Activated naive CD8-positive, alpha-beta T cell (primary cell): Measurements from ENCODE around the gene LRRC40.
"Not testable (repeated sequence)": the region's sequence is repeated elsewhere in the genome, so short reads cannot be mapped to it uniquely, and the experiment has no call there.

Experiments
- H3K27ac Mint-ChIP-seq: one replicate; pipeline ENCODE4 v1.8.0; 2021; ENCODE audit warnings: mixed read lengths
- H3K27me3 Mint-ChIP-seq: one replicate; pipeline ENCODE4 v1.8.0; 2021; ENCODE audit warnings: mixed read lengths
- H3K36me3 Mint-ChIP-seq: one replicate; pipeline ENCODE4 v1.8.0; 2021; ENCODE audit warnings: mixed read lengths
- H3K4me1 Mint-ChIP-seq: one replicate; pipeline ENCODE4 v1.8.0; 2021; ENCODE audit warnings: low read depth, mixed read lengths
- H3K4me3 Mint-ChIP-seq: one replicate; pipeline ENCODE4 v1.8.0; 2021; ENCODE audit warnings: mild to moderate bottlenecking, mixed read lengths
- H3K9me3 Mint-ChIP-seq: one replicate; pipeline ENCODE4 v1.8.0; 2021; ENCODE audit warnings: low read depth, mixed read lengths

Gene LRRC40

DNA sequence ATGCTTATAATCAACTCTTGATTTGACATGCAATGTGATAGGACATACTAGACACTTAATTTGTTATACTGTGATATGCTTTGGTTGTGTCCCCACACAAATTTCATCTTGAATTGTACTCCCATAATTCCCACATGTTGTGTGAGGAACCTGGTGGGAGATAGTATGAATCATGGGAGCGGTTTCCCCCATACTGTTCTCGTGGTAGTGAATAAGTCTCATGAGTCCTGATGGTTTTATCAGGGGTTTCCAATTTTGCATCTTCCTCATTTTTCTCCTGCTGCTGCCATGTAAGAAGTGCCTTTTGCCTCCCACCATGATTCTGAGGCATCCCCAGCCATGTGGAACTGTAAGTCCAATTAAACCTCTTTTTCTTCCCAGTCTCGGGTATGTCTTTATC lies 20.2 kb downstream of the LRRC40 start:
- H3K4me1 Mint-ChIP-seq, H3K9me3 Mint-ChIP-seq, H3K27ac Mint-ChIP-seq: not testable (repeated sequence)

DNA sequence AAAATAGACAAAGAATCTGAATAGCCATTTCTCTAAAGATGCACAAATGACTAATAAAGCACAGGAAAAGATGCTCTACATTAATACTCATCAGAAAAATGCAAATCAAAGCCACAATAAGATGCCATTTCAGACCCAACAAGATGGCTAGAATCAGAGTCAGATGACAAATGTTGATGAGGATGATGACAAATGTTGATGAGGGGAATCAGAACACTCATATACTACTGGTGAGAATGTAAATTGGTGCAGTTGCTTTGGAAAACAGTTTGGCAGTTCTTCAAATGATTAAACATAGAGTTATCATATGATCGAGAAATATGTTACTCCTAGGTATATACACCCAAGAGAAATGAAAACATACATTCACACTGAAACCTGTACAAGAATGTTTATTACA lies 33.9 kb downstream of the LRRC40 start:
- Mint-ChIP-seq H3K27me3 (no peaks in the 10 kb centered on the region), H3K27ac (no peak overlapping the region), H3K4me3 (no peak overlapping the region), H3K9me3 (no peaks in the 10 kb centered on the region), H3K4me1 (no peaks in the 10 kb centered on the region), H3K36me3 (peaks cover 34% of the 10 kb centered on the region)

More for the DNA sequence above, 20.2 kb downstream of the LRRC40 start:
- H3K36me3 Mint-ChIP-seq, result peaks cover 11% of the 10 kb centered on the region
- not testable (repeated sequence) for H3K4me3 Mint-ChIP-seq, H3K27me3 Mint-ChIP-seq

DNA sequence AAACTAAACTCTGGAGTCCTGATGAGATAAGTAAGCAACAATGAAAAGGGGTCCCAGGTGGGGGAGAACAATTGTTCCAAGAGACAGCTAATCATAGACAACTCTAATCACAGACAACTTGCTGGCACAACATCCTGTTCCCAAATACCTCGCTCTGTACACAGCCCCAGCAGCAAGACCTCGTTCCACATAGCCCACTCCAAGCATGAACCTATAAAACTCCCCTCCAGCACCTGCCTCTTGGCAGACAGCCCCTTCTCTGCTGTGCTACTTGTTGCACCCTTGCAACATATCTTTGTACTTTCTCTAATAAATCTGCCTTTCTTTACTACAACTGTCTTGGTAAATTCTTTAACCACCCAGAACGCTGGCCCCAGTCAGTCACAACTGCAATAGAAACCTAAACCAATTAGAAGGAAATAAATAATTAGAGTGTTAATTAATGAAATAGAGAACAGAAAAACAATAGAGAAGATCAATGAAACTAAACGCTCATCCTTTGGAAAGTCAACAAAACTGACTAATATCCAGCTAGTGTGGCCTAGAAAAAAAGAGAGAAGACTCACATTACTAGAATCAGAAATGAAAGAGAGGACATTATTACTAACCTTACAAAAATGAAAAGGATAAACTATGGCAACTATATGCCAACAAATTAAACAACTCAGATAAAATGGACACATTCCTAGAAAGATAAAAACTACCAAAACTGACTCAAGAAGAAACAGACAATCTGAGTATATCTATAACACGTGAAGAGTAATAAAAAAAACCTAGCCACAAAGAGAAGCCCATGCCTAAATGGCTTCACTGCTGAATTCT lies 36.1 kb downstream of the LRRC40 start:
- H3K27ac Mint-ChIP-seq, result no peak overlapping the region
- H3K36me3 Mint-ChIP-seq, result peaks cover 34% of the 10 kb centered on the region
- no peak overlapping the region for H3K4me3 Mint-ChIP-seq
- H3K27me3 Mint-ChIP-seq, result no peaks in the 10 kb centered on the region
- no peaks in the 10 kb centered on the region for H3K9me3 Mint-ChIP-seq
- H3K4me1 Mint-ChIP-seq, result no peaks in the 10 kb centered on the region

DNA sequence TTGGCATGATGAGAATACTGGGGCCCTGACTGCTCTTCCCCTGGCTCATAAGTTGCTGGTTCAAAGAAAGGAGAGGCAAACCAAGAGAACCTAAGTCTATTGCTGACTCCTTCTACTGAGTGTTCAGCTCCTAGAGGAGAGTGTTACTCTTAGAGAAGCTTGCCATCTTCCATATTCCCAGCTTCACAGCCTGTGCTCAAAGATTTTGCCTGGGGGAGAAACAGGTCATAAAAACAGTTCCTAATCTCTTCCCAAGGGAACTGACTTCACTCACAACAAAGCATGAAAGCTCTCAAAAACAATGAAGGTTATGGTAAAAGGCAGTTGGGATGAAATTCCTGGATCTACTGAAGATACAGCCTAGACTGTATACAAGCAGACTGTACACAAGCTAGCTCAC lies 37.1 kb downstream of the LRRC40 start:
- Mint-ChIP-seq H3K36me3 (peaks cover 32% of the 10 kb centered on the region), H3K9me3 (no peaks in the 10 kb centered on the region), H3K27me3 (no peaks in the 10 kb centered on the region), H3K4me1 (no peaks in the 10 kb centered on the region), H3K27ac (no peak overlapping the region), H3K4me3 (no peak overlapping the region)

DNA sequence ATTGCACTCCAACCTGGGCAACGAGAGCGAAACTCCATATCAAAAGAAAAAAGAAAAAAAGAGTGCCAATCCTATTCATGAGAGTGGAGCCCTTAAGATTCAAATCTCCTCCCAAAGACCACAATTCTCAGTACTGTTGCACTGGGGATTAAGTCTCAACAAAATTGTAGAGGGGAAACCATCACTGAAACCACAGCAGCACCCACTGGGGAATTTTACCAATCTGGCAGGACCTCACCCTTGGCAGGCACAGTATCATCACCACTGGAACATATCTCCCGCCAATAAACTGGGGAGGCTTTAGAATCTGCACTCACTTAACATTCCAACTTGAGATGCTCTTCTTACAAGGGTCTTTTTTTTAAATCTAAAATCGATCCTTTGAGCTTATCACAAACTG lies 41.0 kb downstream of the LRRC40 start:
- Mint-ChIP-seq H3K27me3 (no peaks in the 10 kb centered on the region), H3K4me1 (no peaks in the 10 kb centered on the region), H3K27ac (no peak overlapping the region), H3K36me3 (peaks cover 32% of the 10 kb centered on the region), H3K4me3 (no peak overlapping the region), H3K9me3 (no peaks in the 10 kb centered on the region)

DNA sequence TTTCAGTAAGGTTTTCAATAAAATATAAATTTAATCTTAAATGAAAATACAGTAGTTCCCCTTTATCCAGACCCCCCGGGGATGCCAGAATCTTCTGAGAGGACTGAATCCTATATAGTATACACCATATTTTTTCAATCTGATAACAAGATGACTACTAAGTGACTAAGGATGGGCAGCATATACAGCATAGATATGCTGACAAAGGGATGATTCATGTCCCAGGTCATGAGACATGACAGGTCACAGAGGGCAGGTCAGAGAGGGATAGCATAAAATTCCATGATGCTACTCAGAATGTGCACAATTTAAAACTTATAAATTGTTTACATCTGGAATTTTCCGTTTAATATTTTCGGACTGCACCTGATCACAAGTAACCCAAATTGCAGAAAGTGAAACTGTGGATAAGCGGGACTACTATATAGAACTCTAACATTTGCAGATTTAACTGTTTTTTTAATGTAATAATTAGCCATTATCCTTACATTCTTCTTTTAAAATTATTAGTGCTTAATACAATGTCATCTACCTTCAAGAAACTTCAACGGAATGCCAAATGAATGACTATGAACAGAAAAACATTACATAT lies 48.8 kb downstream of the LRRC40 start:
- no peak overlapping the region for H3K4me3 Mint-ChIP-seq
- H3K9me3 Mint-ChIP-seq, result no peaks in the 10 kb centered on the region
- no peak overlapping the region for H3K27ac Mint-ChIP-seq
- no peaks in the 10 kb centered on the region for H3K27me3 Mint-ChIP-seq
- no peaks in the 10 kb centered on the region for H3K4me1 Mint-ChIP-seq
- peaks cover 11% of the 10 kb centered on the region for H3K36me3 Mint-ChIP-seq

DNA sequence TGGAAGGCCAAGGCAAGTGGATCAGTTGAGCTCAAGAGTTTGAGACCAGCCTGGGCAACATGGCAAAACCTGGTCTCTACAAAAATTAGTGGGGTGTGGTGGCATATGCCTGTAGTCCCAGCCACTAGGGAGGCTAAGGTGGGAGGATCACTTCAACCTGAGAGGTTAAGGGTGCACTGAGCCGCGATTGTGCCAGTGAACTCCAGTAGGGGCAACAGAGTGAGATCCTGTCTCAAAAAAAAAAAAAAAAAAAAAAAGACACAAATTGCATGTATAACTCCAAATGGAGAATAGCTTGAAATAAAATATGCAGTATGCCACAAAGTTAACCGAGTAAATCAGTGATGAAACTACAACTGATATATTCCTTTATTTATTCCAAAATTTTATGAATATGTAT lies 51.6 kb downstream of the LRRC40 start:
- H3K4me3 Mint-ChIP-seq, result no peak overlapping the region
- no peaks in the 10 kb centered on the region for H3K9me3 Mint-ChIP-seq
- H3K36me3 Mint-ChIP-seq, result peaks cover 8% of the 10 kb centered on the region
- H3K4me1 Mint-ChIP-seq, result no peaks in the 10 kb centered on the region
- H3K27me3 Mint-ChIP-seq, result no peaks in the 10 kb centered on the region
- no peak overlapping the region for H3K27ac Mint-ChIP-seq

DNA sequence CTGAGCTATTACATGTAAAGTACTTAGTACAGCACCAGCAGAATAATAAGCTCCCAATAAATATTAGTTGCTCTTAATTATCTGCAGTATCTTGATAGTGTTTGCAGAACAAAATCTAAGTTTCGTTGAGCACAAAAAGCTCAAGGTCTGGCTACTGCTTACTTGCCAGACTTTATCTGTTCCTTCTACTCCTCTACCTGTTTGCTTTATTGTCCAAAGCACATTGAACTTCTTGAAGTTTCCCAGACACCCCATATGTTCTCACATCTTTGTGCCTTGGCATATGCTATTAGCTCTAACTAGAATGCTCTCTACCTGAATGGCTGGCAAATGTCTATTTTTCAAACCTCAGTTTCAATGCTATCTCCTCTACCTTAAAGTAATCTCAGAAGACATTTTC lies 54.9 kb downstream of the LRRC40 start:
- Mint-ChIP-seq H3K36me3 (peaks cover 11% of the 10 kb centered on the region), H3K27ac (no peak overlapping the region), H3K9me3 (no peaks in the 10 kb centered on the region), H3K4me3 (no peak overlapping the region), H3K27me3 (no peaks in the 10 kb centered on the region), H3K4me1 (no peaks in the 10 kb centered on the region)

DNA sequence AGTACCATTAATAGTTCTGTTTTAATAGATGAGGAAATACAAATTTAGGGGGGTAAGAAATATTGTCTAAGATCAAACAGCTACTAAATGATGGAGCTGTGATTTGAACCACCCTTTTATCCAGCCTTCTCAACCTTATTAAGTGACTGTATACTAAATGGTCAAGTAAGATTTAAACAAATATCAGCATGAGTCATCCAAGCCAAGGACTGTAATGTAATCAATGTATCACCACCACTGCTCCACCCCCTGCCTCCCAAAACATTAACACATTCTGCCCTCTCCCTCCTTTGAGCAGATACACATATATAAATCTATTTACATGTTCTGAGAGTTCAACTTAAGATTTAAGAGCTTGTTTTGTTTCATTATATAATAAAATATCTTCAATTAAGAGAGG lies 58.9 kb downstream of the LRRC40 start:
- Mint-ChIP-seq H3K27ac (no peak overlapping the region), H3K4me1 (no peaks in the 10 kb centered on the region), H3K36me3 (peaks cover 7% of the 10 kb centered on the region), H3K4me3 (no peak overlapping the region), H3K27me3 (no peaks in the 10 kb centered on the region), H3K9me3 (no peaks in the 10 kb centered on the region)

DNA sequence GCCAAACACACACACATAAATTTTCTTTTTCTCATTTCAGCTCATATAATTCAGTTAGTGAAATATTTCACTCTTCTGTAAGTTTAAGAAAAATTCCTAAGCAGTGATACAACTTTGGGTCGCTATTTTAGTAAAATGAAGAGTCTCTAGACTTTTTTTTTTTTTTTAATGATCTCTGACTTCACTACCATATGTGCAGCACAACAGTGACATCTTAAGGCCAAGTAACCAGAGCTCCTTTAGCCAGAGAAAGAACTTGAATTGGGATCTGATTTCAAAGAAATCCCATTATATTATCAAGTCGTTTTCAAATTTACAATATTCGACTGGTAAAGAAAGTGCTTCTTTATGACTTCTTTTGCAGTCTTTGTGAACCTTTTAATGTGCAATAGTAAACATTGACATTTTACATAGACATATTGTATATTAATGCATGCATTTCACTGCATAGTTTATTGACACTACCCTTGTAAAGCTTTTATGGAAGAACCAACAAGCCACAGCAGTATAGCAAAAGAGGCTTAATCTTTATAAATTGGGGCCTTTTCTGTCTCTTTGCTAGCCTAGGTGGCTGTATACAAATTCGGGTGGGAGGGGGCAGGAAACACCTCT lies 62.2 kb downstream of the LRRC40 start:
- Mint-ChIP-seq H3K27ac (no peak overlapping the region), H3K4me3 (no peak overlapping the region), H3K36me3 (peaks cover 2% of the 10 kb centered on the region), H3K9me3 (no peaks in the 10 kb centered on the region), H3K4me1 (no peaks in the 10 kb centered on the region), H3K27me3 (no peaks in the 10 kb centered on the region)

DNA sequence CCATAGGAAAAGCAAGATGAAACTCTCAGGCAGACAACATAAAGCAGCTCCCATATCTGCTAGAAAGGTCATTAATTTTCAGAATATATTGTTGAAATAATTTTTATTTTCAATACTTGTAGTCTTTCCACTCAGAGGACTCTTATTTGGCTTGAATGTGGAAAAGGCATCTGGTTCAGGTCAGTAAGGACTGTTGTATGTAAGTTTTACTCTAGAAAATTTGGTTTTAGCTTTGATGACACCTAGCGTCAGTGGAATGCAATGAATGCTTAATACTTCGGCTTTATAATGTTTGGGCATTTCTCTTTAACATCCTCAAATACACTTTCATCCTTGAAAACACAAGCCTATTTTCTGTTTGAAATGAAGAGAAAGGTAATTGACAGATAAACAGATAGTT lies 63.3 kb downstream of the LRRC40 start:
- Mint-ChIP-seq H3K4me3 (no peak overlapping the region), H3K9me3 (no peaks in the 10 kb centered on the region), H3K4me1 (no peaks in the 10 kb centered on the region), H3K36me3 (no peaks in the 10 kb centered on the region), H3K27ac (no peak overlapping the region), H3K27me3 (no peaks in the 10 kb centered on the region)

DNA sequence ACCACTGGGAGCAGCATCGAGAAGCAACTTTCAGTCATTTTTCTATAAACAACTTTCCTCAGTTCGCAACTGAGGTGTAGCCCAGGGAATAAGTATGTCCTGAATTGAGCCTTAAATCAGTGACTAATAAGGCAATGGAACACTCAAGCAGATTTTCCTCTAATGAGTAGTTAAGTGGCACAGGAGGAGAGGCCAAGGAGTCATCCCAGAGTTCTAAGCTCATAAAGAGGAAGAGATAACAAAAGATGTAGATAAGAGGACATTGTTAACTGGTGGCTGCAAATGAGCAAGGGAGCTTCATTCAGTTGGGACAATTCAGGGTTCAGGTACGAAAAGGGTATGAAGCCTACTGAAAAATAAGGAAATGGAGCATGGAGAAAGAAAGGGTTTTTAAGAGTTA lies 64.5 kb downstream of the LRRC40 start:
- Mint-ChIP-seq H3K4me1 (no peaks in the 10 kb centered on the region), H3K4me3 (no peak overlapping the region), H3K27me3 (no peaks in the 10 kb centered on the region), H3K36me3 (no peaks in the 10 kb centered on the region), H3K9me3 (no peaks in the 10 kb centered on the region), H3K27ac (no peak overlapping the region)

DNA sequence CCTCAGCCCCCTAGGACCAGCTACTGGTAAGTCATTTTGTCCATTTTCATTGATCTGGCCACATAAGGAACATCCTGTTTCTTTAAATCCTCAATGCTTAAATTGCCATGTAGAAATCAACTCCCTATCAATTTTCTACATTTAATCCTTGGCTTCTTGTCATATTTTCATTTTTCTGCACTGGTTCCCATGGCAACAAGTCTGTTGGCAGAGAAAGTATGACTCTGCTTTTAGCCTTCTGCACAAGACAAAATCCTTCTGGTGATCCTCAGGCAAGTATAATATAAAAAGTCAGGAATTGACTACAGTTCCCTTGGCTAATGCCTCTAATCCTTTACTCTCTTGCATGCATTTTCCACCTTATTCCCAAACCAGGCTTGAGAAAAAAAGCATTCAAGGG lies 65.0 kb downstream of the LRRC40 start:
- no peak overlapping the region for H3K4me3 Mint-ChIP-seq
- H3K36me3 Mint-ChIP-seq, result no peaks in the 10 kb centered on the region
- peaks cover 2% of the 10 kb centered on the region for H3K27me3 Mint-ChIP-seq
- no peaks in the 10 kb centered on the region for H3K9me3 Mint-ChIP-seq
- H3K27ac Mint-ChIP-seq, result no peak overlapping the region
- no peaks in the 10 kb centered on the region for H3K4me1 Mint-ChIP-seq

DNA sequence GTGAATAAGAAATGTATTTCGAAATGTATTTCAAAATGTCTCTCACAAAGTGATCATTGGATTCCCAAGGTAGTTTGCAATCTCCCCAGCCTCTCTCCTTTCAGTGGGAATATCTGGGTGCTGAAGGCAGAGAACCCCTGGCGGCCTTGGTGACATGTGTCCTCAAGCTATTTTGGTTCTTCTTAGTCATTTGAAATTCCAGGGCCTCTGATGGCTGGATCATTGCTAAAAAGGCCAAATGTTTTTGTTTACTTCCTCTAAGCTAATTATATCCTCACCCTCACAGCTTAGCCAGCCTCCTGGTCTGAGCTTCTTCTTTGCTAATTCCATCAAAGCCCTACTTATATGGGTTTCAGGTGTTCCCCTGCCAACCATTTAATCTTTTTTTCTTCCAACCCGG lies 71.2 kb downstream of the LRRC40 start:
- Mint-ChIP-seq H3K27me3 (peaks cover 6% of the 10 kb centered on the region), H3K27ac (no peak overlapping the region), H3K9me3 (no peaks in the 10 kb centered on the region), H3K36me3 (no peaks in the 10 kb centered on the region), H3K4me3 (no peak overlapping the region), H3K4me1 (no peaks in the 10 kb centered on the region)

DNA sequence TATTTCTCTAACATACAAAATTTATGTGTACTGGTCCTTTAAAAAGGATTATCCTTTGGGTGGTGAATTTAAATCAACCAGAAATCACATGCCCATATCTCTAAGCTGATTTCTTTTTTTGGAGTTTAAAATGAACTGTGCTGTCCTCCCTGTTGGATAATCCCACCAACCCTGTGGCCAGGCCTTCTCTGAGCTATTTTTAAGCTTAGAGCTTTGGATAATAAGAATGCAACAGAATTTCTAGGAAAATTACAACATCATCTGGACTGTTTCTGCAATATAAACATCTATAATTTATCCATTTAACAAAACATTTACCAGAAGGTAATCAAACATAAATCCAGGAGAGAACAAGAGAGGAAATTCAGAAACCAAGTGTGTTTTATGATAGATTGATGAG lies 88.3 kb downstream of the LRRC40 start:
- H3K27me3 Mint-ChIP-seq, result peaks cover 8% of the 10 kb centered on the region
- H3K27ac Mint-ChIP-seq, result no peak overlapping the region
- H3K9me3 Mint-ChIP-seq, result no peaks in the 10 kb centered on the region
- no peaks in the 10 kb centered on the region for H3K4me1 Mint-ChIP-seq
- H3K36me3 Mint-ChIP-seq, result no peaks in the 10 kb centered on the region
- H3K4me3 Mint-ChIP-seq, result no peak overlapping the region
